GM19193 (cell line): ENCODE measurements around the gene GSTT2.

Source experiments
- POLR2A ChIP-seq: IDR thresholded peaks from 4 replicates; pipeline ENCODE4 v1.6.1; 2011; ENCODE audit not compliant: insufficient read depth, insufficient read length; ENCODE audit errors: extremely low read depth

Gene GSTT2

DNA sequence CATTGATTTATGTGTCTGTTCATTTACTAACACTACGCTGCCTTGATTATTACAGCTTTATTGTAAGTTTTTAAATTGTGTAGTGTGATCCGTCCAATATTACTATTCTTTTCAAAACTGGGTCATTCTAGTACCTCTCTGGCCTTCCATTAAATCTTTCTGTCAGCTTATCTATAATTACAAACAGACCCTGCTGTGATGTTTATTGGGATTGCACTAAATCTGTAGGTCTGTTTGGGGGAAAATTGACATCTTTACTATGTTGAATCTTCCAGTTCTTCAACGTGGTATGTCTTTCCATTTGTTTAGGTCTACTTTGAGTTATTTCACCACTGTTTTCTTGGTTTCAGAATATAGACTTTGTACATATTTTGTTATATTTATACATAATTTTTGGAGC, 46.8 kb downstream of the GSTT2 start:
- no peak for TF ChIP-seq POLR2A

DNA sequence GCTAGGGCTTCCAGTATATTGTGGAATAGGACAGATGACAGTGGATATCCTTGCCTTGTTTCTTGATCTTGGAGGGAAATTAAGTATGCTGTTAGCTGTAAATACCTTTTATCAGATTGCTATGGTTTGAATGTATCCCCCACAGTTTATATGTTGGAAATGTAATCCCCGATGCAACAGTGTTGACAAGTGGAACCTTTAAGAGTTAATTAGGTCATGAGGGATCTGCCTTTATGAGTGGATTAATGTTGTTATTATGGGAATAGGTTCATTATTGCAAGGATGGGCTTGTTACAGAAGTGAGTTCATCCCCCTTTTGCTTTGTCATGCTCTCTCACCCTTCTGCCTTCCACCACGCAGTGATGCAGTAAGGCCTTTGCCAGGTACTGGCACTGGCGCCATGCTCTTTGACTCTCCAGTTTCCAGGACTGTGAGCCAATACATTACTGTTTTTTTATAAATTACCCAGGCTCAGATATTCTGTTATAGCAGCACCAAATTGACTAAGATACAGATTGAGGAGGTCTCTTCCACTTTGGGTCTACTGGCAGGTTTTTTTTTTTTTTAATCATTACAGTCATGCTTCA, 47.5 kb downstream of the GSTT2 start:
- TF ChIP-seq POLR2A = no peak

DNA sequence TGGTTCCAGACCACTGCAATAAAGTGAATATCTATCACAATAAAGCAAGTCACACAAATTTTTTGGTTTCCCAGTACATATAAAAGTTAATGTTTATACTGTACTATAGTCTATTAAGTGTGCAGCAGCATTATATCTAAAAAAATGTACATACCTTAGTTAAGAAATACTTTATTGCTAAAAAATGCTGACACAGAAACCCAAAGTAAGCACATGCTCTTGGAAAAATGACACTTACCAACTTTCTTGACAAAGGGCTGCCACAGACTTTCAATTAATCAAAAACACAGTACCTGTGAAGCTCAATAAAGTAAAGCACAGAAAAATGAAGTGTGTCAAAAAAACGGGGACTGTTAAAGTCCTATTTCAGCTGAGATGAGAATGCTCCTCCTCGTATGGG, 48.1 kb downstream of the GSTT2 start:
- no peak for TF ChIP-seq POLR2A

DNA sequence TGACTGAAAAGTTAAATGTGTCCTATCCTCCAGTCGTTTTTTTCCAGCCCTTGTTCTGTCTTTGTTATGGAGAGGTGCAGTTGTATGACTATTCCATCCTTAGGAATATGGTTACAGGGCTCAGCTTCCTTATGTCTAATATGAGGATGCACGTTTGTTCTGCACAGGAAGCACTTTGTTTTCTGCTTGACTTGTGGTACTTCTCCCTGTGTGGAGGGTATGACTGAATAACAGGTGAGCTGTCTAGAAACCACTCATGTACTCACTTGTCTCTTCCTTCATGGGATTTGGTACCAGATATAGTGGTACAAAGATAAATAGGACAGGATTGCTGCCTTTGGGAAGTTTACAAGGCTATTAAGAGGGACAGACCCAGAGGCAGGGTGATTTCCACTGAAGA, 48.6 kb downstream of the GSTT2 start:
- TF ChIP-seq POLR2A = no peak

DNA sequence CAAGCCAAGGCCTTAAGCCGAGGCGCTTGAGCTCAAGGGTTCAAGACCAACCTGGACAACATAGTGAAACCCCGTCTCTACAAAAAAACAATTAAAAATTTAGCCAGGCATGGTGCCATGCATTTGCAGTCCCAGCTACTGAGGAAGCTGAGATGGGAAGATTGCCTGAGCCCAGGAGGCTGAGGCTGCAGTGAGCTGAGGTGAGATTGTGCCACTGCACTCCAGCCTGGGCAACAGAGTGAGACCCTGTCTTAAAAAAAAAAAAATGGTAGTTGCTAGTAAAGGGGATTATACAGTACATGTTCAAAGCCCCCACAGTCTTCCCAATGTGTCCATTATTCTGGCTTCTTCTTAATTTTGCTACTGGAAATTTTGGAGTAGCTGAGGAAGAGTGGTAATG, 49.4 kb downstream of the GSTT2 start:
- no peak for TF ChIP-seq POLR2A

DNA sequence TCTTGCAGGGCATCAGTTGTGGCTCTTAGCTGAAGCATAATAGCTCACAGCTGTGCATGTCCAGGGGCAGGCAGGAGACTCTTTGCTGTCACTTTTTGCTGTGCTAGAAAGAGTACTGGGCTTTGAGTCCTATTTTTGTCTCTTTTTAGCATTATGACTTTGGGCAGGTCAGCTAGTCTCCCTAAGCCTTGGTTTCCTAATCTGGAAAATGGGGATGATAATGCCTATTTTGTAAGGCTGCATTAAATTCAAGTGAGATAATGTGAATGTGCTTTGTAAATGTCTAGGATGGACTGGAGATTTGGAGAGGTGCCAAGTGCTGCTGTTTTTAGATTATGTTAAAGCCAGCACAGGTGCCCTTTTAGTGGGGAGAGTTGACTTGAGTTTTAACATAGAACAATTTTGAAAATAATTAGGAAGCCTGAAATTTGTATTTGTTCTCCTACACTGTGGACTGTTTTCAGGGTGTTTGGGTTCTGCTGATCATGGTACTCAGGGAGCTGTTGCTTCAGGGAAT, 50.3 kb downstream of the GSTT2 start:
- TF ChIP-seq POLR2A = no peak
